Forelimb muscle (tissue), 1 donor: ENCODE data around the gene WNK2. TPM values are rescaled to one million over a fixed set of nuclear protein-coding genes. Genes with fewer than 3 reads are reported as not detected.
"Not testable (repeated sequence)": the region's sequence is repeated elsewhere in the genome, so short reads cannot be mapped to it uniquely, and the experiment has no call there.

ENCODE experiments used
- DNase-seq: peaks from one replicate; pipeline ENCODE4 v3.0.0-alpha.2; 2013; ENCODE audit warnings: low read depth
- polyA plus RNA-seq: library from polyadenylated mRNA; unstranded; fragments of 120-200 nt; gene quantifications from one replicate; pipeline ENCODE4 v1.2.1, GENCODE V29; 2013; ENCODE audit not compliant: insufficient read length

WNK2 gene
- polyA plus RNA-seq, 1 donor, result 16.4 TPM

GRCh38 chr9:93236541-93237206 lies 52.7 kb downstream of the WNK2 start:
- no peak for DNase-seq

- no peak for DNase-seq
Observed at GRCh38 chr9:93237540-93237939, 53.6 kb downstream of the WNK2 start.

- DNase-seq, result no peak
Observed at GRCh38 chr9:93238953-93239925, 55.3 kb downstream of the WNK2 start.

- no peak for DNase-seq
Observed at GRCh38 chr9:93240891-93241334, 57.0 kb downstream of the WNK2 start.

GRCh38 chr9:93243112-93243511 lies 59.2 kb downstream of the WNK2 start:
- DNase-seq, result no peak

GRCh38 chr9:93244101-93244500 lies 60.2 kb downstream of the WNK2 start:
- no peak for DNase-seq

GRCh38 chr9:93244510-93245436 lies 60.8 kb downstream of the WNK2 start:
- no peak for DNase-seq

- DNase-seq, result no peak
Observed at GRCh38 chr9:93245437-93245970, 61.6 kb downstream of the WNK2 start.

GRCh38 chr9:93246111-93246510 lies 62.2 kb downstream of the WNK2 start:
- DNase-seq, result no peak

- DNase-seq, result no peak
Observed at GRCh38 chr9:93246526-93246925, 62.6 kb downstream of the WNK2 start.

- DNase-seq, result no peak
Observed at GRCh38 chr9:93247099-93247865, 63.3 kb downstream of the WNK2 start.

- no peak for DNase-seq
Observed at GRCh38 chr9:93247892-93248291, 64.0 kb downstream of the WNK2 start.

GRCh38 chr9:93248386-93249040 lies 64.6 kb downstream of the WNK2 start:
- DNase-seq, result no peak

GRCh38 chr9:93250185-93250584 lies 66.2 kb downstream of the WNK2 start:
- DNase-seq, result no peak

- DNase-seq, result not testable (repeated sequence)
Observed at GRCh38 chr9:93251309-93251708, 67.4 kb downstream of the WNK2 start.

GRCh38 chr9:93252116-93252780 lies 68.3 kb downstream of the WNK2 start:
- DNase-seq, result no peak

- DNase-seq, result no peak
Observed at GRCh38 chr9:93252781-93253530, 69.0 kb downstream of the WNK2 start.

- DNase-seq, result no peak
Observed at GRCh38 chr9:93253633-93254032, 69.7 kb downstream of the WNK2 start.

GRCh38 chr9:93254061-93254481 lies 70.1 kb downstream of the WNK2 start:
- no peak for DNase-seq
